NCI-H1436 (cell line): Measurements from ENCODE around the gene IQGAP3.

ENCODE experiments used
- DNase-seq: peaks from one replicate; lab custom pipeline; 2025; lab: John Stamatoyannopoulos, UW

The IQGAP3 gene

GRCh38 chr1:156495401-156496140 lies 76.8 kb downstream of the IQGAP3 start:
- no peak for DNase-seq

- DNase-seq: no peak
Measured at GRCh38 chr1:156494309-156494895, 78.0 kb downstream of the IQGAP3 start.

- no peak for DNase-seq
Measured at GRCh38 chr1:156493742-156494141, 78.6 kb downstream of the IQGAP3 start.

GRCh38 chr1:156493154-156493631 lies 79.2 kb downstream of the IQGAP3 start:
- DNase-seq: no peak

GRCh38 chr1:156492591-156493080 lies 79.7 kb downstream of the IQGAP3 start:
- DNase-seq: no peak

- no peak for DNase-seq
Measured at GRCh38 chr1:156492013-156492590, 80.3 kb downstream of the IQGAP3 start.

GRCh38 chr1:156491151-156491949 lies 81.0 kb downstream of the IQGAP3 start:
- no peak for DNase-seq

GRCh38 chr1:156490401-156491032 lies 81.8 kb downstream of the IQGAP3 start:
- no peak for DNase-seq

- no peak for DNase-seq
Measured at GRCh38 chr1:156489935-156490293, 82.5 kb downstream of the IQGAP3 start.

- peak; percentile 66 for DNase-seq
Measured at GRCh38 chr1:156489166-156489934, 83.0 kb downstream of the IQGAP3 start.

GRCh38 chr1:156488566-156489165 lies 83.7 kb downstream of the IQGAP3 start:
- DNase-seq: no peak

GRCh38 chr1:156487862-156488261 lies 84.5 kb downstream of the IQGAP3 start:
- DNase-seq: no peak

GRCh38 chr1:156486421-156487344 lies 85.7 kb downstream of the IQGAP3 start:
- DNase-seq: no peak

GRCh38 chr1:156485984-156486383 lies 86.4 kb downstream of the IQGAP3 start:
- DNase-seq: no peak

GRCh38 chr1:156484480-156485058 lies 87.8 kb downstream of the IQGAP3 start:
- no peak for DNase-seq

- DNase-seq: no peak
Measured at GRCh38 chr1:156483397-156483796, 89.0 kb downstream of the IQGAP3 start.

- DNase-seq: no peak
Measured at GRCh38 chr1:156482276-156482675, 90.1 kb downstream of the IQGAP3 start.

- no peak for DNase-seq
Measured at GRCh38 chr1:156481527-156481926, 90.8 kb downstream of the IQGAP3 start.
